SU-DHL-6 (cell line): Measurements from ENCODE around the gene HIKESHI.

Source experiments
- H2AFZ ChIP-seq: fragments of 200-600 bp; sonication (generic); 2 replicates; pipeline ENCODE4 v1.6.1; 2014; ENCODE audit warnings: low read depth, mild to moderate bottlenecking, moderate library complexity, mixed read lengths, antibody characterized with exemption, low read length; ENCODE audit not compliant: severe bottlenecking
- H3F3A ChIP-seq: fragments of 200-600 bp; shearing (Covaris generic); 2 replicates; pipeline ENCODE4 v1.6.0; 2016; ENCODE audit warnings: antibody characterized with exemption, mild to moderate bottlenecking; ENCODE audit not compliant: insufficient read depth
- H3K27ac ChIP-seq: fragments of 200-600 bp; sonication (generic); 2 replicates; pipeline ENCODE4 v1.5.1; 2016; ENCODE audit warnings: low read depth, mild to moderate bottlenecking, low read length, moderate library complexity, mixed read lengths
- H3K27me3 ChIP-seq: fragments of 200-600 bp; sonication (generic), shearing (Covaris generic); 2 replicates; pipeline ENCODE4 v1.6.0; 2014; ENCODE audit warnings: mild to moderate bottlenecking, low read length
- H3K36me3 ChIP-seq: fragments of 200-600 bp; sonication (generic); 2 replicates; pipeline ENCODE4 v1.6.1; 2014; ENCODE audit warnings: mild to moderate bottlenecking, low read length, mixed read lengths
- H3K4me2 ChIP-seq: fragments of 300-600, 200-600 bp; shearing (Covaris generic), sonication (generic); 2 replicates; pipeline ENCODE4 v1.6.0; 2014; ENCODE audit warnings: low read length, low read depth, mild to moderate bottlenecking; ENCODE audit not compliant: poor library complexity, severe bottlenecking
- H3K4me3 ChIP-seq: fragments of 200-600 bp; sonication (generic); 2 replicates; pipeline ENCODE4 v1.5.1; 2014; ENCODE audit warnings: antibody characterized with exemption, low read length, mild to moderate bottlenecking, mixed read lengths; ENCODE audit not compliant: insufficient read depth, poor library complexity, severe bottlenecking
- H3K79me2 ChIP-seq: fragments of 200-600 bp; sonication (generic); 2 replicates; pipeline ENCODE4 v1.6.1; 2014; ENCODE audit warnings: mild to moderate bottlenecking, low read length, moderate library complexity; ENCODE audit not compliant: insufficient read depth
- H3K9ac ChIP-seq: fragments of 200-600 bp; sonication (generic); 2 replicates; pipeline ENCODE4 v1.7.0; 2014; ENCODE audit warnings: mild to moderate bottlenecking, low read length
- H3K9me2 ChIP-seq: fragments of 200-600 bp; sonication (generic); replicated peaks from 2 replicates; pipeline ENCODE4 v1.6.1; 2014; ENCODE audit warnings: low read length; ENCODE audit not compliant: insufficient read depth
- H3K9me3 ChIP-seq: fragments of 200-600 bp; sonication (generic); 2 replicates; pipeline ENCODE4 v1.6.1; 2014; ENCODE audit warnings: low read length, mixed read lengths; ENCODE audit not compliant: insufficient read depth
- H4K20me1 ChIP-seq: fragments of 200-600 bp; sonication (generic); 2 replicates; pipeline ENCODE4 v1.6.1; 2014; ENCODE audit warnings: low read depth, mild to moderate bottlenecking, antibody characterized with exemption, low read length, moderate library complexity, mixed read lengths
- CTCF ChIP-seq: fragments of 200-600 bp; sonication (generic); IDR thresholded peaks from one replicate; pipeline ENCODE4 v1.5.1; 2017; ENCODE audit warnings: antibody characterized with exemption, mild to moderate bottlenecking, low read length, moderate library complexity; ENCODE audit not compliant: insufficient read depth, poor library complexity, severe bottlenecking
- EZH2phosphoT487 ChIP-seq: fragments of 200-600 bp; sonication (generic), shearing (Covaris generic); conservative IDR thresholded peaks from 2 replicates; pipeline ENCODE4 v1.6.1; 2018; ENCODE audit warnings: mild to moderate bottlenecking, antibody characterized with exemption, low read length, moderate library complexity, mixed read lengths

Gene HIKESHI

GRCh38 chr11:86374586-86374985 is 72.5 kb downstream of the HIKESHI start, which contains the start of gene CCDC81:
Gene CCDC81 (plus strand): TSS chr11:86374887. CDS start chr11:86375164, 277 bp downstream.
- TF ChIP-seq CTCF: no peak
- no peak for TF ChIP-seq EZH2phosphoT487
- Histone ChIP-seq H3K79me2 (no peaks in the 10 kb centered on the region), H3F3A (no peaks in the 10 kb centered on the region), H3K4me3 (no peak within 1 kb of the TSS), H3K9ac (no peak within 1 kb of the TSS), H3K4me2 (no peak within 1 kb of the TSS), H3K36me3 (no peaks in the 10 kb centered on the region), H3K9me2 (no peaks in the 10 kb centered on the region), H4K20me1 (no peaks in the 10 kb centered on the region), H2AFZ (no peak within 1 kb of the TSS), H3K27me3 (no peaks in the 10 kb centered on the region), H3K9me3 (no peaks in the 10 kb centered on the region), H3K27ac (no peak within 1 kb of the TSS)

- no peaks in the 10 kb centered on the region for H3K36me3 ChIP-seq
- no peaks in the 10 kb centered on the region for H3K9me2 ChIP-seq
- no peaks in the 10 kb centered on the region for H3F3A ChIP-seq
- H3K27me3 ChIP-seq: no peaks in the 10 kb centered on the region
- no peak overlapping the region for H3K27ac ChIP-seq
- no peak overlapping the region for H3K4me3 ChIP-seq
- TF ChIP-seq EZH2phosphoT487: no peak
- no peak for TF ChIP-seq CTCF
- no peaks in the 10 kb centered on the region for H3K9me3 ChIP-seq
- no peak overlapping the region for H3K9ac ChIP-seq
- H3K79me2 ChIP-seq: no peaks in the 10 kb centered on the region
- H4K20me1 ChIP-seq: no peaks in the 10 kb centered on the region
- no peak overlapping the region for H2AFZ ChIP-seq
- no peak overlapping the region for H3K4me2 ChIP-seq
These were observed 75.9 kb downstream of the HIKESHI start for GRCh38 chr11:86377972-86378371.

GRCh38 chr11:86380295-86381059 is 78.4 kb downstream of the HIKESHI start:
- no peaks in the 10 kb centered on the region for H3F3A ChIP-seq
- H3K36me3 ChIP-seq: no peaks in the 10 kb centered on the region
- TF ChIP-seq EZH2phosphoT487: no peak
- TF ChIP-seq CTCF: no peak
- no peaks in the 10 kb centered on the region for H4K20me1 ChIP-seq
- H3K9ac ChIP-seq: no peak overlapping the region
- no peaks in the 10 kb centered on the region for H3K79me2 ChIP-seq
- no peak overlapping the region for H3K27ac ChIP-seq
- no peak overlapping the region for H3K4me2 ChIP-seq
- H3K9me3 ChIP-seq: no peaks in the 10 kb centered on the region
- no peaks in the 10 kb centered on the region for H3K27me3 ChIP-seq
- no peak overlapping the region for H3K4me3 ChIP-seq
- H3K9me2 ChIP-seq: no peaks in the 10 kb centered on the region
- no peak overlapping the region for H2AFZ ChIP-seq
